ENCODE measurements around the gene DDX41.
"Not testable (repeated sequence)": the region's sequence is repeated elsewhere in the genome, so short reads cannot be mapped to it uniquely, and the experiment has no call there.

DDX41 gene

GRCh38 chr5:177489119-177489716, 27.5 kb downstream of the DDX41 start:
- H3K27me3 ChIP-seq (ENCODE audit: insufficient read depth, poor library complexity, severe bottlenecking), result no peaks in the 10 kb centered on the region
- no peak for DNase-seq (ENCODE audit: low read depth in 1 of 2, low spot score in 1 of 2)
- no peak overlapping the region for H3K27ac ChIP-seq (replicated peaks)
- no peak for TF ChIP-seq CTCF (IDR thresholded peaks at IDR 0.05; ENCODE audit: insufficient read depth, low read length)
- no peak overlapping the region for H3K4me3 ChIP-seq (replicated peaks; ENCODE audit: insufficient read depth, low read length)

- Histone ChIP-seq H3K27ac (replicated peaks) (no peak overlapping the region), H3K27me3 (ENCODE audit: insufficient read depth, poor library complexity, severe bottlenecking) (no peaks in the 10 kb centered on the region), H3K4me3 (replicated peaks; ENCODE audit: insufficient read depth, low read length) (no peak overlapping the region)
- no peak for TF ChIP-seq CTCF (IDR thresholded peaks at IDR 0.05; ENCODE audit: insufficient read depth, low read length)
- TF ChIP-seq POLR2AphosphoS5 (IDR thresholded peaks at IDR 0.05; ENCODE audit: low read depth), result no peak
- no peak for TF ChIP-seq SPI1 (IDR thresholded peaks at IDR 0.05; ENCODE audit: borderline replicate concordance, low read depth)
- no peak for TF ChIP-seq REST (IDR thresholded peaks at IDR 0.05; ENCODE audit: insufficient replicate concordance, low read depth)
- TF ChIP-seq GABPA (IDR thresholded peaks at IDR 0.05; ENCODE audit: low read depth), result no peak
- DNase-seq (ENCODE audit: low read depth in 1 of 2, low spot score in 1 of 2), result no peak
Measured at GRCh38 chr5:177487975-177488374, 28.8 kb downstream of the DDX41 start.

- Histone ChIP-seq H3K27me3 (ENCODE audit: insufficient read depth, poor library complexity, severe bottlenecking) (no peaks in the 10 kb centered on the region), H3K4me3 (replicated peaks; ENCODE audit: insufficient read depth, low read length) (no peak overlapping the region), H3K27ac (replicated peaks) (no peak overlapping the region)
- DNase-seq (ENCODE audit: low read depth in 1 of 2, low spot score in 1 of 2), result no peak
- no peak for TF ChIP-seq REST (IDR thresholded peaks at IDR 0.05; ENCODE audit: insufficient replicate concordance, low read depth)
- TF ChIP-seq GABPA (IDR thresholded peaks at IDR 0.05; ENCODE audit: low read depth), result no peak
- TF ChIP-seq CTCF (IDR thresholded peaks at IDR 0.05; ENCODE audit: insufficient read depth, low read length), result no peak
- no peak for TF ChIP-seq SPI1 (IDR thresholded peaks at IDR 0.05; ENCODE audit: borderline replicate concordance, low read depth)
- no peak for TF ChIP-seq POLR2AphosphoS5 (IDR thresholded peaks at IDR 0.05; ENCODE audit: low read depth)
Measured at GRCh38 chr5:177487144-177487543, 29.6 kb downstream of the DDX41 start.

- TF ChIP-seq POLR2AphosphoS5 (IDR thresholded peaks at IDR 0.05; ENCODE audit: low read depth) (no peak), SPI1 (IDR thresholded peaks at IDR 0.05; ENCODE audit: borderline replicate concordance, low read depth) (no peak), CTCF (IDR thresholded peaks at IDR 0.05; ENCODE audit: insufficient read depth, low read length) (no peak)
- no peak overlapping the region for H3K4me3 ChIP-seq (replicated peaks; ENCODE audit: insufficient read depth, low read length)
- no peak for DNase-seq (ENCODE audit: low read depth in 1 of 2, low spot score in 1 of 2)
- H3K27me3 ChIP-seq (ENCODE audit: insufficient read depth, poor library complexity, severe bottlenecking), result no peaks in the 10 kb centered on the region
- no peak overlapping the region for H3K27ac ChIP-seq (replicated peaks)
Measured at GRCh38 chr5:177486256-177486655, 30.5 kb downstream of the DDX41 start.

GRCh38 chr5:177485753-177486152, 31.0 kb downstream of the DDX41 start:
- H3K27ac ChIP-seq (replicated peaks); H3K4me3 ChIP-seq (replicated peaks; ENCODE audit: insufficient read depth, low read length); DNase-seq (ENCODE audit: low read depth in 1 of 2, low spot score in 1 of 2); H3K27me3 ChIP-seq (ENCODE audit: insufficient read depth, poor library complexity, severe bottlenecking): not testable (repeated sequence)
